Ishikawa (cell line): ENCODE data around the gene JMJD8.
A peak's percentile ranks its signal among the peaks of the same experiment; 100 is the strongest.

Experiments used
- EP300 ChIP-seq: IDR thresholded peaks from 2 replicates; pipeline ENCODE4 v1.6.1; 2012; ENCODE audit warnings: borderline replicate concordance
- FOXM1 ChIP-seq: IDR thresholded peaks from 2 replicates; pipeline ENCODE4 v1.6.1; 2012; ENCODE audit warnings: low read depth, borderline replicate concordance
- NFIC ChIP-seq: IDR thresholded peaks from 2 replicates; pipeline ENCODE4 v1.6.1; 2012
- RAD21 ChIP-seq: IDR thresholded peaks from 2 replicates; pipeline ENCODE4 v1.6.1; 2012; ENCODE audit warnings: low read depth
- REST ChIP-seq: IDR thresholded peaks from 2 replicates; pipeline ENCODE4 v1.6.1; 2012; ENCODE audit warnings: low read depth, mild to moderate bottlenecking
- TAF1 ChIP-seq: IDR thresholded peaks from 2 replicates; pipeline ENCODE4 v1.6.1; 2012; ENCODE audit warnings: low read depth, mild to moderate bottlenecking
- TEAD4 ChIP-seq: IDR thresholded peaks from 2 replicates; pipeline ENCODE4 v1.6.1; 2012
- YY1 ChIP-seq: IDR thresholded peaks from 2 replicates; pipeline ENCODE4 v1.6.1; 2012; ENCODE audit warnings: low read depth
- ZBTB7A ChIP-seq: IDR thresholded peaks from 2 replicates; pipeline ENCODE4 v1.6.1; 2012; ENCODE audit warnings: low read depth

GRCh38 chr16:727291-727977, 43.3 kb upstream of the JMJD8 start:
- TF ChIP-seq NFIC = no peak
- no peak for TF ChIP-seq TEAD4
- no peak for TF ChIP-seq REST
- TF ChIP-seq EP300 = no peak
- 0 out of 2 replicates have a peak, but pooled peaks have one; percentile 22 for TF ChIP-seq ZBTB7A
- TF ChIP-seq FOXM1 = no peak
- TF ChIP-seq TAF1 = no peak
- TF ChIP-seq YY1 = no peak
- no peak for TF ChIP-seq RAD21
